GM19463 (cell line): ENCODE results near the gene VIM.
"Not testable (repeated sequence)": the region's sequence is repeated elsewhere in the genome, so short reads cannot be mapped to it uniquely, and the experiment has no call there.

Source experiments
- ATAC-seq: cut with Tn5 transposase; IDR thresholded peaks from one replicate; pipeline ENCODE4 v1.9.1; 2021; ENCODE audit warnings: mild to moderate bottlenecking, moderate library complexity; ENCODE audit not compliant: unreplicated experiment

The VIM gene

DNA sequence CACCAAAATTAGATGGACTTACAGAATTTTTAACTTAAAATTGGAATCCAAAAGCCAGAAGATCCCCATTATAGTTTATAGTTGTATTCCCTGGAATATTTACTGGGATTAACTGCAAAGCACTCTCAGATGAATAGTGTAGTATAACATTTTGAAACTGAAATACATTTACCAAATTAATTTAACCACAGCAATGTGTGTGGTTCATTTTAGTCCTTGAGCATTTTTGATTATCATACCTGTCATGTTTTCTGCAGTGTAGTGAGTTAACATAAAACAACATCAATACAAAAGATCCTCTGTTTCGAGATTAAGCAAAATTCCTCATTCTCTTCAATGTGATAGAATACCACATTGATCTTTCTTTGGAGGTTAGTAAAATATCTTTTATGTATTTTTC lies 3.7 kb downstream of the VIM start:
- no peak for ATAC-seq

DNA sequence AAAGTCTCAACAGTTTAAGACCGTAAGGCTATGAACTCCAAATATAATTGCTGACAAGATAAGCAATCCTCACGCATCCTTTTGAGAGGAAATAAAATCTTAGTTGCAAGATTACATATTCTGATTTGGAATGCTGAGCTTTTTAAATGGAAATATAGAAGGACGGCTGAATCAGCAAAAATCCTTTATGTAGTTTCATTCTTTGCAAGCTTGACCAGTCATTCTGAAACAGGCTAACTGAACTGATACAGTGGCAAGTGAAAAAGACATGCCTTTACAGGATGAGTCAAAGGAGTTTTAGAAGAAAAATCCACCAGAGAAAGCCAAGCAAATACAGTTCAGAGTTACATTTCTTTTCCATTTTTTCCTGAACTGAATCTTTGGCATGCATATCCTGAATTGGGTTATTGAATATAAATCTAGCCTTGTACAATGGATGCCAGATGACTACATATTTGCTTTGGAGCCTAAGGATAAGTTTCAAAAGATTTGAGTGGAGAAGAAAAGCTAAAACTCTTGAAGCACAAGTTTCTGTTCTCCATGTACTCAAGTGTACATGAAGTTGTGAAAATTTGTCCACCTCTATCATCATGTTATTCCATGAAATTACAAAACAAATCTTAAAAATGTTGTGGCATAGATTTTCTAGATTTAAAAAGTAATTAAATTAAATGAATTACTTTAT lies 4.4 kb downstream of the VIM start:
- no peak for ATAC-seq

DNA sequence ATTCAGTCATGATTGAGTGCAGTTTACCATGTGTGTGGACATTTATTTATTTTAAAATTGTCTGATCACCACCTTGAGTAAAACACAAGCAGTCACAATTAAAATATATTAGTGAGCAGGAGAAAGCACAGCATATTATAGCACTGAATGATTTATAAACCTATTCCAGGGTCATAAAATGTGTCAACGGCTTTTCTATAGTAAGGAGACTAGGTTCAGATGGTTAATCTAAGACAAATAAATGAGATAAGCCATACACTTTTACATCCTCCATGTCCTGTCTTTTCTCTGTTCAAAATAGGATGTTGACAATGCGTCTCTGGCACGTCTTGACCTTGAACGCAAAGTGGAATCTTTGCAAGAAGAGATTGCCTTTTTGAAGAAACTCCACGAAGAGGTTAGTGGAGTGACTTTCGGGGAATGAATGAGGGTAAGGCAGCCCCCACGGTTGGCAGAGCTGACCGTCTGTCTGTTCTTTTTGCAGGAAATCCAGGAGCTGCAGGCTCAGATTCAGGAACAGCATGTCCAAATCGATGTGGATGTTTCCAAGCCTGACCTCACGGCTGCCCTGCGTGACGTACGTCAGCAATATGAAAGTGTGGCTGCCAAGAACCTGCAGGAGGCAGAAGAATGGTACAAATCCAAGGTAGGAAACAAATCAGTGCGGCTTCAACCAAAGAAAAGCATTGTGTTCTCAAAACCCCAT lies 5.4 kb downstream of the VIM start:
- ATAC-seq = no peak

DNA sequence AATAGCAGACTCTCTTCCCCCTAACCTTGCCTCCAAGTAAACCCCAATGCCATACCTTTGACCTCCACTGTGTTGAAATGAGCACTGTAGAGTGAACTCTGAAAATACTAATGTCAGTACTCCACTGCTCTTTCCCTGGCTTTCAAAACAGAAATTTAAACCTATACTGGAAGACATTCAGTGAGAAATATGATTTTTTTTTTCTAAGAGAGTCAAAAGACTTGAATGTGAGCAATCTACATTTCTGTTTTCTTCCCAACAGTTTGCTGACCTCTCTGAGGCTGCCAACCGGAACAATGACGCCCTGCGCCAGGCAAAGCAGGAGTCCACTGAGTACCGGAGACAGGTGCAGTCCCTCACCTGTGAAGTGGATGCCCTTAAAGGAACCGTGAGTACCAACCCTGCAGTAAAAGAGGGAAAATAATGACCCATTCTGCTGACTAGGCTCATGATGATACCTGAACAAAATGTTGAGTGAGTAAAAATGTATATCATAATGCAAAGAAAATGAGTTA lies 6.4 kb downstream of the VIM start:
- no peak for ATAC-seq

DNA sequence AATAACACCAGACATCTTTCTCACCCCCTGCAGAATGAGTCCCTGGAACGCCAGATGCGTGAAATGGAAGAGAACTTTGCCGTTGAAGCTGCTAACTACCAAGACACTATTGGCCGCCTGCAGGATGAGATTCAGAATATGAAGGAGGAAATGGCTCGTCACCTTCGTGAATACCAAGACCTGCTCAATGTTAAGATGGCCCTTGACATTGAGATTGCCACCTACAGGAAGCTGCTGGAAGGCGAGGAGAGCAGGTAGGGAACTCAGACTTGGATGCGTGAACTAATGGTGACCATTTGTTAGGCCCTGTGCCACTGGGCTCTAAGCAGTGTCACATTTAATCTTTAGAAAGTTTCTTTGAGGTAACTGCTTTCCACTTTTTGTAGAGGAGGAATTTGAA lies 7.1 kb downstream of the VIM start:
- ATAC-seq = no peak

DNA sequence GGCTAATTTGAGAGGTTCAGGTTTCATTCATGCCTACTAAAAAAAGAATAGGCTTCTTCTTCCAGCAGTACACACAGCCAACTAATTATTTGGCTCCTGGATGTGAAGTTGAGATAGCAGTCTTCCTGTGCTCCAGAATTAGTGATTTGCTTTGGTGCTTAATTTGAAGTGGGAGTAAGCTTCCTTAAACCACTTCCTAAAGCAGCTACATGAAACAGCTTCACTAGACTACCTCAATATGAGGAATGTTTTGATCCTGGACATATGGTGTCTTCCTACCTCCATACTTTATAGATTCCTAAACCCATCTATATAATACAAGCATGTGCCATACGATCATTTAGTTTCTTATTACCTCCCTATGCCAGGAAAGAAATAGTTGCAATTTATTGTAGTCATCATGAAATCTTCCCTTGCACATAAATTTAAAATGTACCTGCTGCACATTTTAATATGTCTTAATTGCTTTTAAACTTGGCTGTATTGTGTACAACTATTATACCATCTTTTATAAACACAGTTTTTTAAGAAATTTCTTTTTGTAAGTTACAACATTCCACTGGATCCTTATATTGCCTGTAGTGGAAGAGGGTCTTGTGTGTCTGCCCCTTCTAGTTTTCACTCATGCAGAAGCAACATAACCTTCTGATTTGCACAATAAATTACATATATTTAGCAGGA lies 8.6 kb downstream of the VIM start:
- ATAC-seq = no peak

DNA sequence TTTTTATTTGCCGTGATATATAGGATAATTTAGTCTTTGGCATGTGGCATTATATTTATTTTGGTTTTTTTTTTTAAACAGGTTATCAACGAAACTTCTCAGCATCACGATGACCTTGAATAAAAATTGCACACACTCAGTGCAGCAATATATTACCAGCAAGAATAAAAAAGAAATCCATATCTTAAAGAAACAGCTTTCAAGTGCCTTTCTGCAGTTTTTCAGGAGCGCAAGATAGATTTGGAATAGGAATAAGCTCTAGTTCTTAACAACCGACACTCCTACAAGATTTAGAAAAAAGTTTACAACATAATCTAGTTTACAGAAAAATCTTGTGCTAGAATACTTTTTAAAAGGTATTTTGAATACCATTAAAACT lies 9.1 kb downstream of the VIM start:
- ATAC-seq = no peak

DNA sequence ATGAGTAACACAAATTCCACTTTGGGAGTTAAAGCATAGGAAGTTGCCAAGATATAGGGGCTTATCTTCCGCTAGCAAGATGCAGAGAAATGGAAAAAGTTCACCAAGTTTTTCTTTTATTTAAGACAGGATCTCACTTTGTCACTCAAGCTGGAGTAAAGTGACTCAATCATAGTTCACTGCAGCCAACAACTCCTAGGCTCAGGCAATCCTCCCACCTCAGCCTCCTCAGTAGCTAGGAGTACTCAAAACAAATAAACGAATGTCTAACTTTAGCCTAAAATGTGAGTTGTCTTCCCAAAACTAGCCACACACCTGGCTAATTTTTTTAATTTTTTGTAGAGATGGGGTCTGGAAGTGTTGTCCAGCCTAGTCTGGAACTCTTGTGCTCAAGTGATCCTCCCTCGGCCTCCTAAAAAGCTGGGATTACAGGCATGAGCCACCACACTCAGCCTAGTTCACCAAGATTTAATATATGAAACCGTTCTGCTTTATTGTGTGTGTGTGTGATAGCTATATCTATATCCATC lies 9.9 kb downstream of the VIM start:
- ATAC-seq = no peak

DNA sequence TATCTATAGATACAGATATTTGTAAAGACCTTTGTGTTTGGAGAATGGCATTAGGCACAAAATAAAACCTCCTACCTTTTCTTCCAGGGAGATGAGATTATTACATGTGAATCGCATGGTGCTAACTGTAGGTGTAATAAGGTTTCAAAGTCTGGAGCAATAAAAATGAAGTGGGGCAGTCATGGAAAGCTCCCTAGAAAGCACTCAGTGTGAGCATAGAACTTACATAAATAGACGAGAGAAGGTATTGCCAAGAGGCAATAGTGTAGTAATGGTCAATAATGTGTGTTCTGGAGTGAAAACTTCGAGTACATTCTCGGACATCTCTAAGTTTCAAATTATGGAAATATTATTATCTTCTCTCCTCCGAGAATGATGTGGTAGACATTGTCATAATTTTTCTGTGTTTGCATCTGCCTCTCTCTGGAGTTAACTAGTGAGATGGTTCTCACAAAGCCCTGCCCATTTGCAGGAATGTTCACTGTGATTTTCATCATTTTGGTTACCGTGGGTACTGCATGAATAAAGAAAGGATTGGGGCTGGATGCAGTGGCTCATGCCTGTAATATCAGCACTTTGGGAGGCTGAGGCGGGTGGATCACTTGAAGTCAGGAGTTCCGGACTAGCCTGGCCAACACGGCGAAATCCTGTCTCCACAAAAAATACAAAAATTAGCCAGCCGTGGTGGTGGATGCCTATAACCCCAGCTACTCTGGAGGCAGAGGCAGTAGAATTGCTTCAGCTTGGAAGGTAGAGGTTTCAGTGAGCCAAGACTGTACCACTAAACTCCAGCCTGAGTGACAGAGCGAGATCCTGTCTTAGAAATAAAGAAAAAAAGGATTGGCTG lies 10.6 kb downstream of the VIM start:
- no peak for ATAC-seq

DNA sequence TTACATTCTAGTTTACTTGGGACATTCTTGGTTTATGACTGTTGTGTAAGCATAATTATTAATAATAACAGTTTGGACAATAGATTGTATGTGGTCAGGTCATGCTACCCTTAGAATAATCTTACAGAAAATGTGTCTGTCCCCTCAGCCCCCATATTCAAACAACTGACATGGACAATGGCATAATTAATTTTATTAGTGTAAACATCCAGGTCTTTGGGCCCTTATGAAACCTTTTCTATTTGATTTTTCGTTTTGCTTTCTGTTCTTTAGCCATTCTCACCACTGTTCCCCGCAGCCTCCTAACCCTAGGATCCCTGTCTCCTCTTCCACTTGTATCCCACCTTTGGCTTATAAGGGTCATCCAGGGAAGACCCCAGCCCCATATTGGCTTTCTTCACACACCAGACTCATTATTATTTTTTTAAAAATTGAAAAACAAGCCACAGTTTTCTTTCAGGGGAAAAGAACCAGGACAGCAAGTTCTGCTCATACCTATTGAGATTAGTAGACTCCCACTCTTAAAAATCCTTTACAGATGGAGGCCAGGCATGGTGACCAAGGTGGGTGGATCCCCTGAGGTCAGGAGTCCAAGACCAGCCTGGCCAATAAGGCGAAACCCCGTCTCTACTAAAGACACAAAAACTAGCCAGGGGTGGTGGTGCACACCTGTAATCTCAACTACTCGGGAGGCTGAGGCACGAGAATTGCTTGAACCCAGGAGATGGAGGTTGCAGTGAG lies 11.5 kb downstream of the VIM start:
- ATAC-seq = no peak

DNA sequence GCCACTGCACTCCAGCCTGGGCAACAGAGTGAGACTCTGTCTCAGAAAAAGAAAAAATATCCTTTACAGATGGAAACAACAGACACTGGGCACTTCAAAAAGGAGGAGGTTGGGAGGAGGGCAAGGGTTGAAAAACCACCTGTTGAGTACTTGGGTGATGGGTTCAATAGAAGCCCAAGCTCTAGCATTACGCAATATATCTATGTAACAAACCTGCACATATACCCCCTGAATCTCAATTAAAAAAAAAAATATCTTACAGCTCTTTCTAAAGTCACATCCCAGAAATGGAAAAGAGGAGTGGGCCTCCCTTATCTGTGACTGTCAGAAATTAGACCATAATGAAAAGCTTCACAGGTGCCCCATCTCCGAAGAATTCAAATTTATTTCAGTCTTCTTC lies 12.1 kb downstream of the VIM start:
- no peak for ATAC-seq

DNA sequence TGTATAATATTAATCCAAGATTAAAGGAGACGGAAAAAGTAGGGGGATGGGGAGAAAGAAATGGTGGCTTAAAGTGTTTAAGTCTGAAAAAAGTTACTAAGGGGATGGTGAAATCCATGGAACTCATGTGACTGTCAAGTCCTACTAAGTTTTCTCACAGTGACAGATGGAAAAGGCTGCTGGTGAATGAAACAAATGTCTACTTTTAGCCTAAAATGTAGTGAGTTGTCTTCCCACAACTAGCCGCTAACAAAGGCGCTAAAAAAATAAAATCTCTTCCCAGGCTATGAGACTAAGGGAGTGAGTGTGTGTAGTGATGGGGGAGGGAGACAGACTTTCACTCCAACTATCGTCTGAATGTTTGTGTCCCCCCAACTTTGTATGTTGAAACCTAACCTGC lies 12.6 kb downstream of the VIM start:
- ATAC-seq = no peak

DNA sequence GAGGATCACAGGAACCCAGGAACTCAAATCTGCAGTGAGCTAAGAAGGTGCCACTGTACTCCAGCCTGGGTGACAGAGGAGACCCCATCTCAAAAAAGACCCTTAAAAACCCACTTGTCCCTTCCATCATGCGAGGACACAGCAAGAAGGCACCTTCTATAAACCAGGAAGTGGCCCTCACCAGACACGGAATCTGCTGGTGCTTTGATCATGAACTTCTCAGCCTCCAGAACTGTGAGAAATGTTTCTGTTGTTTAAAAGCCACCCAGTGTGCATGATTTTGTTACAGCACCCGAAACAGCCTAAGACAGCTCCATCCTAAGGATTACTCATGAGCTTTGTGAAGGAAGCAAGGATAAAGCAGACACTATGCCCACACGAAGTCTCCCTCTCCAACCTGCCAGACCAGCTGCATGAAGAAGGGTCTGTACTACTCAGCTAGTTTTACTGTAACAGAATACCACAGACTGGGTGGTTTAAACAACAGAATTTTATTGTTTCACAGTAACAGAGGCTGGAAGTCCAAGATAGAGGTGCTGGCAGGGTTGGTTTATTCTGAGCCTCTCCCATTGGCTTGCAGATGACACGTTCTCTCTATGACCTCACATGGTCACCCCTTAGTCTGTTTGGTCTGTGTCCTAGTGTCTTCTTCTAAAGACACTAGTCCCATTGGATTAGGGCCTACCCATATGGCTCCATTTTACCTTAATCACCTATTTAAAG lies 13.7 kb downstream of the VIM start:
- ATAC-seq = no peak

DNA sequence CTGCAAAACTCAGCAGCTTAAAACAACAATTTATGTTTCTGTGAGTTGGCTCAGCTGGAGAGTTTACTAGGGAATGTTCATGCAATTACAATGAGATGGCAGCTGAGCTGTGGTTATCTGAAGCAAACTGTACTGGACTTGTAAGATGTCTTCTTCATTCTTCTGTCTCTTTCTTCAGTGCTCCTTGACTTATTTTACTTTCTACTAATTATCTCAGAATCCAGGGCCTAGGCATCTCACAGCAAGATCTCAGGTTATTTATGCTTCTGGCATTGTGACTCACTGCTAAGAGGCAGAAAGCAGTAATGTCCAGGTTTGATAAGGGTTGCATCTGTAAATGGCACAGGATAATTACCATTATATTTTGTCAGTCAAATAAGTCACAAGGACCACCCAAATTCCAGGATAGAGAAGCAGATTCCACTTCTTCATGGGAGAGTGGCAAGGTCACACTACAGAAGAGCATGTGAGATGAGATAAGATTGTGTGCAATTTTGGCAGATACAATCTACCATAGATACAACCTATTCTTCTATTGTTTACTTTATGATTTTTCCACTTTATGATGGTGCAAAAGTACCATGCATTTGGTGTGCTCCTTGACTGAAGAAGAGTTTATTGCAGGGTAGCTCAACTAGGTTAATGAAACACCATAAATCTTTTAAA lies 16.8 kb downstream of the VIM start:
- ATAC-seq = no peak

DNA sequence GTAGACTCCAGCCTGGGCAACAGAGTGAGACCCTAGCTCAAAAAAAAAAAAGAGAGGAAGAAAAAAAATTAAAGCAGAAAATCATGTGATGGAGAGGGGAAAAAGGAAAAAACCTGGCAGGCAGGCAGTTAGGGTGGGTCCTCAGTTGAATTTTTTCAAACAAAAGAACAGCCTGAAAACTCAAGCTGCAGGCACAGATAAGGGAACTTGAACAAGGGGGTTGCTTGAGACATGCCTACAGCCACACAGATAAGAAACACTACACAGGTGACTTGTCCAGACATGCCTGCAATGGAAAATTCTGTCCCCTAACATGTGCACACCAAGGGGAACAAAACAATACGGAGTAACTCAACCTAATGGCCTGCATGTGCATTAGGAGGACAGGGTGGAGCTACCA lies 19.2 kb downstream of the VIM start:
- no peak for ATAC-seq

DNA sequence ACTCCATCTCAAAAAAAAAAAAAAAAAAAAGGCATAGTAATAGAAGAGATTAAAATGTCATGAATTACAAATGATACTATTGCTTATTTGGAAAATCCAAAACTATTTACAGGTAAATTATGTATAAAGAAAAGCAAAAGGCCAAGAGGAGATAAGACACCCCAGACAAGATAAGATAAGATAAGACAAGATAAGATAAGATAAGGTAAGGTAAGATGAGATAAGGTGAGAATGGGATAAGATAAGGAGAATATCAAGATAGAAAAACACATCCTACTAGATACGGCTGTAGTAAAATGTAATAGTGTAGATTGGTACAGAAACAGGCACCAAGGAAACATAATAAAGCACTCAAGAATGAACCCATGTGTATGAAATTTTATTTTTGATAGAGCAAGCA lies 20.9 kb downstream of the VIM start:
- ATAC-seq = no peak

DNA sequence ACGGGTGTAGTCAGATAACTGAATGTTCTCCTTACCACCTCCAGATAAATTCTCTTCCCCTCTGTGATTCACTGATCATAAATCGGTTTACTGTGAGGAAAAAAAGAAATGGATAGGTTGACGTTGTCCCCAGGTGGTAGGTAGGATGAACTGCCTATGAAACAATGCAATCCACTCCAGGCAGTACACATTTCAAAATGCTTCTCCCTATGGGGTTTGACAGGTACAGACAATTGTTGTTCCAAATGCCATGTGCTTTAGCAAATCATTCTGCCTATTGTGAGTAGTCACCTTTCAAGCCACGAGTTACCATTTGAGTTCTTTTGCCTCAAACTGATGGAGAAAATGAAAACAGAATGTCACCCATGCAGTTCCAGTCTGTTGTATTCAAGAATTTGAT lies 21.8 kb downstream of the VIM start:
- no peak for ATAC-seq

DNA sequence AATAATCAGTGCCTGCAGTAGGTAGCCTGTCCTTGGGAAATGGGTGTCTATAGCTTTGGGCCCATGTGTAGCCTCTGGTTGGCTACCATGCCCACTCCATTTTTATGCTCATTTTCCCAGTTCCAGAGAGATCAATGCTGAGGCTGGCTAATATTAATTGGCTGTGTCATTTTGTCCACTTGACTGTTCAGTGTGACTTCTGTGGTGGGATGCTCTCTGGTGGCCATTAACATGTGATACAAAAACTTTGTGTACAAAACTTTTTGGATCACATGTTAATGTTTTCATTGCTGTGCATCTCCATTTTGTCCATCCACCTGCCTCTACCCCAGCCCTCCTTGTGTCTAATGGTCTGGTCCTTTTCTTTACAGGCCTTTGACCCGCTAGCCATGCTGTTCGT lies 22.7 kb downstream of the VIM start:
- ATAC-seq = no peak

DNA sequence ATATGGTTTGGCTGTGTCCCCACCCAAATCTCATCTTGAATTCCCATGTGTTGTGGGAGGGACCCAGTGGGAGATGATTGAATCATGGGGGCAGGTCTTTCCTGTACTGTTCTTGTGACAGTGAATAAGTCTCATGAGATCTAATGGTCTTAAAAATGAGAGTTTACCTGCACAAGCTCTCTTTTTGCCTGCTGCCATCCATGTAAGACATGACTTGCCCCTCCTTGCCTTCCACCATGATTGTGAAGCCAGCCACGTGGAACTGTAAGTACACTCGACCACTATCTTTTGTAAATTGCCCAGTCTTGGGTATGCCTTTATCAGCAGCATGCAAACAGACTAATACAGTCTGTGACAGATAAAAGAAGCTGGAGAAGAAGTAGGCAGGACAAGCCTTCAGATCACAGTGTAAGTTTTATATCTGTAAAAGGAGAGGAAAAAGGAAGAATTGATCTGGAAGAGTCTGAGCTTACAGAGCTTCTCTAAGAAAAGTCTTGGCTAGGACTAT lies 26.6 kb downstream of the VIM start:
- ATAC-seq = not testable (repeated sequence)
